Fibroblast of lung (primary cell): ENCODE results near the gene IFNA21. TPM values are rescaled to one million over a fixed set of nuclear protein-coding genes. Genes with fewer than 3 reads are reported as not detected.

Experiments
- DNase-seq, 2 donors: peaks; one replicate each; pipeline versions ENCODE4 v3.0.0 to v3.0.0-alpha.2; 2010; ENCODE audit warnings: low read depth in 2 of 2
- H2AFZ ChIP-seq: 2 replicates; pipeline ENCODE4 v1.5.1; 2012; ENCODE audit warnings: low read length, control low read depth, inconsistent platforms
- H3K27ac ChIP-seq: 2 replicates; pipeline ENCODE4 v1.5.1; 2011; ENCODE audit warnings: low read length, control low read depth; ENCODE audit not compliant: insufficient read depth
- H3K27me3 ChIP-seq: 2 replicates; pipeline ENCODE4 v1.5.1; 2011; ENCODE audit warnings: mild to moderate bottlenecking, low read length; ENCODE audit not compliant: control insufficient read depth, insufficient read depth
- H3K36me3 ChIP-seq: 2 replicates; pipeline ENCODE4 v1.5.1; 2011; ENCODE audit warnings: low read length; ENCODE audit not compliant: control insufficient read depth, insufficient read depth
- H3K4me1 ChIP-seq: 2 replicates; pipeline ENCODE4 v1.5.1; 2011; ENCODE audit warnings: low read length; ENCODE audit not compliant: control insufficient read depth, insufficient read depth; ENCODE audit errors: extremely low read depth
- H3K4me2 ChIP-seq: 2 replicates; pipeline ENCODE4 v1.5.1; 2011; ENCODE audit warnings: low read length, control low read depth; ENCODE audit not compliant: insufficient read depth; ENCODE audit errors: extremely low read depth
- H3K4me3 ChIP-seq, 4 experiments: fragments of 200-600 bp in 1 of 4; sonication (generic) in 1 of 4; replicated peaks in 1 of 4; 2 replicates each; pipeline ENCODE4 v1.5.1; 2011 to 2016; ENCODE audit warnings: low read length in 4 of 4, low read depth in 3 of 4, mild to moderate bottlenecking in 3 of 4, control low read depth in 2 of 4, inconsistent platforms in 1 of 4, mixed read lengths in 1 of 4; ENCODE audit not compliant: insufficient read depth in 1 of 4; ENCODE audit errors: control extremely low read depth in 1 of 4
- H3K79me2 ChIP-seq: 2 replicates; pipeline ENCODE4 v1.5.1; 2012; ENCODE audit warnings: mild to moderate bottlenecking, low read length, inconsistent platforms; ENCODE audit not compliant: control insufficient read depth, insufficient read depth
- H3K9ac ChIP-seq: 2 replicates; pipeline ENCODE4 v1.5.1; 2011; ENCODE audit warnings: mild to moderate bottlenecking, low read length, control low read depth; ENCODE audit not compliant: insufficient read depth
- H3K9me3 ChIP-seq: 2 replicates; pipeline ENCODE4 v1.5.1; 2012; ENCODE audit warnings: low read depth, low read length; ENCODE audit not compliant: control insufficient read depth, insufficient read depth
- H4K20me1 ChIP-seq: 2 replicates; pipeline ENCODE4 v1.5.1; 2011; ENCODE audit warnings: low read length; ENCODE audit not compliant: control insufficient read depth, insufficient read depth; ENCODE audit errors: extremely low read depth
- EZH2 ChIP-seq: IDR thresholded peaks from 2 replicates; pipeline ENCODE4 v1.5.1; 2012; ENCODE audit warnings: low read length, control low read depth, mild to moderate bottlenecking; ENCODE audit errors: missing control alignments
- polyA plus RNA-seq, 2 donors: library from polyadenylated mRNA; depleted of rRNA in 1 of 2; stranded (reverse) in 1 of 2; unstranded in 1 of 2; fragments of >200 nt; gene quantifications; 2 replicates each; pipeline ENCODE4 v1.2.1, GENCODE V29; 2011 to 2012; ENCODE audit warnings: missing spikeins in 1 of 2
- total RNA-seq: library from RNA; depleted of rRNA; stranded (reverse); fragments of >200 nt; gene quantifications from 2 replicates; pipeline ENCODE4 v1.2.1, GENCODE V29; 2014
- TF ChIP-seq, protein P1 (sequence below), 2 donors: IDR thresholded peaks in 1 of 2; conservative IDR thresholded peaks in 1 of 2; 1 replicate in 1 of 2; 2 replicates in 1 of 2; pipeline ENCODE4 v1.5.1; 2011 to 2012; ENCODE audit warnings: low read length in 2 of 2, control low read depth in 1 of 2, inconsistent platforms in 1 of 2, low read depth in 1 of 2, mild to moderate bottlenecking in 1 of 2

Gene IFNA21
- total and polyA plus RNA-seq, 2 donors (not counting 1 experiment from before 2014, with no cell fraction given): not detected

DNA sequence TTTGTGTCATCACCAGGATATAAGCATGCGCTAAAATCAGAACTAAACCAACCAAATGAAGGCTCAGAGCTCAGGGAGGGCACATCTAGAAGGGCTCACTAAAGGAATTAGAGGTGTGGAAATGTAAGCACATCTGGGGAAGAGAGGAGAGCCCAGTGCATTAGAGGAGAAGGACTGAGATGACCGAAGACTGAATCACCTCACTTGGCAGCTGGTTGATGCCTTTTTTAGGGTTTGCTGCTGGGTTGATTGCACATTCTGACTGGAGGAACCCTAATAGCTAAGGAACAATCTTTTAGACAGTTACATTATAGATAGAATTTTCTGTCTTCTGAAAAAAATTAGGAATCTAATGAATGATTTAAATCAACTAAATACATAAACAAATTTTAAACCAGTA, 8.2 kb upstream of the IFNA21 start:
- Histone ChIP-seq H4K20me1 (no peaks in the 10 kb centered on the region), H3K36me3 (no peaks in the 10 kb centered on the region), H3K4me3 (no peak overlapping the region), H2AFZ (no peak overlapping the region), H3K79me2 (no peaks in the 10 kb centered on the region), H3K4me1 (no peaks in the 10 kb centered on the region), H3K9ac (no peak overlapping the region), H3K9me3 (no peaks in the 10 kb centered on the region), H3K27ac (no peak overlapping the region), H3K4me2 (no peak overlapping the region), H3K27me3 (no peaks in the 10 kb centered on the region)
- no peak for TF ChIP-seq EZH2
- TF ChIP-seq, protein P1, sequence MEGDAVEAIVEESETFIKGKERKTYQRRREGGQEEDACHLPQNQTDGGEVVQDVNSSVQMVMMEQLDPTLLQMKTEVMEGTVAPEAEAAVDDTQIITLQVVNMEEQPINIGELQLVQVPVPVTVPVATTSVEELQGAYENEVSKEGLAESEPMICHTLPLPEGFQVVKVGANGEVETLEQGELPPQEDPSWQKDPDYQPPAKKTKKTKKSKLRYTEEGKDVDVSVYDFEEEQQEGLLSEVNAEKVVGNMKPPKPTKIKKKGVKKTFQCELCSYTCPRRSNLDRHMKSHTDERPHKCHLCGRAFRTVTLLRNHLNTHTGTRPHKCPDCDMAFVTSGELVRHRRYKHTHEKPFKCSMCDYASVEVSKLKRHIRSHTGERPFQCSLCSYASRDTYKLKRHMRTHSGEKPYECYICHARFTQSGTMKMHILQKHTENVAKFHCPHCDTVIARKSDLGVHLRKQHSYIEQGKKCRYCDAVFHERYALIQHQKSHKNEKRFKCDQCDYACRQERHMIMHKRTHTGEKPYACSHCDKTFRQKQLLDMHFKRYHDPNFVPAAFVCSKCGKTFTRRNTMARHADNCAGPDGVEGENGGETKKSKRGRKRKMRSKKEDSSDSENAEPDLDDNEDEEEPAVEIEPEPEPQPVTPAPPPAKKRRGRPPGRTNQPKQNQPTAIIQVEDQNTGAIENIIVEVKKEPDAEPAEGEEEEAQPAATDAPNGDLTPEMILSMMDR (conservative IDR thresholded peaks at IDR 0.05 in 1 of 2, IDR thresholded peaks at IDR 0.05 in 1 of 2; ENCODE audit: low read depth in 1 of 2, low read length in 2 of 2): no peak
- DNase-seq: no peak

DNA sequence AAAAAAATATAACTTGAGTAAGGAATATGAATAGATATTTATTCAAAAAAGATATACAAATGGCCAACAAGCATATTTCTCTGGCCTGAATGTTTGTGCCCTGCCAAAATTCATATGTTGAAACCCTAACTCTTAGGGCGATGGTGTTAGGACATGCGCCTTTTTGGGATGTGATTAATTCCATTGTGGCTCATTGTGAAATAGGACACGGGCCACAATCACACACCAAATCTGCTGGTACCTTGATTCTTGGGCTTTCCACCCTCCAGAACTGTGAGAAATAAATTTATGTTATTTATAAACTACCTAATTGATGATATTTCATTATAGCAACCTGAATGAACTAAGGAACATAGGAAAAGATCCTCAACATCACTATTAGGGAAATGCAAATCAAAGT, 5.7 kb upstream of the IFNA21 start:
- Histone ChIP-seq H3K36me3 (no peaks in the 10 kb centered on the region), H3K4me2 (no peak overlapping the region), H4K20me1 (no peaks in the 10 kb centered on the region), H3K4me3 (no peak overlapping the region), H3K9ac (no peak overlapping the region), H3K27ac (no peak overlapping the region), H2AFZ (no peak overlapping the region), H3K27me3 (no peaks in the 10 kb centered on the region), H3K4me1 (no peaks in the 10 kb centered on the region), H3K79me2 (no peaks in the 10 kb centered on the region), H3K9me3 (no peaks in the 10 kb centered on the region)
- no peak for TF ChIP-seq EZH2
- TF ChIP-seq, protein P1 (conservative IDR thresholded peaks at IDR 0.05 in 1 of 2, IDR thresholded peaks at IDR 0.05 in 1 of 2; ENCODE audit: low read depth in 1 of 2, low read length in 2 of 2): no peak
- no peak for DNase-seq

GRCh38 chr9:21171351-21171750, 4.9 kb upstream of the IFNA21 start:
- Histone ChIP-seq H3K79me2 (no peaks in the 10 kb centered on the region), H3K4me1 (no peaks in the 10 kb centered on the region)
- TF ChIP-seq EZH2: no peak
- TF ChIP-seq, protein P1 (conservative IDR thresholded peaks at IDR 0.05 in 1 of 2, IDR thresholded peaks at IDR 0.05 in 1 of 2; ENCODE audit: low read depth in 1 of 2, low read length in 2 of 2): no peak

More at GRCh38 chr9:21171351-21171750, 4.9 kb upstream of the IFNA21 start:
- no peak overlapping the region for H2AFZ ChIP-seq
- H3K36me3 ChIP-seq: no peaks in the 10 kb centered on the region
- no peak overlapping the region for H3K4me2 ChIP-seq
- no peaks in the 10 kb centered on the region for H4K20me1 ChIP-seq
- no peak overlapping the region for H3K4me3 ChIP-seq
- no peak for DNase-seq
- H3K9ac ChIP-seq: no peak overlapping the region
- no peaks in the 10 kb centered on the region for H3K9me3 ChIP-seq
- H3K27me3 ChIP-seq: no peaks in the 10 kb centered on the region
- H3K27ac ChIP-seq: no peak overlapping the region
